ENCODE data around the gene IARS1. TPM values are rescaled to one million over a fixed set of nuclear protein-coding genes. Genes with fewer than 3 reads are reported as not detected.

The IARS1 gene
- total and polyA plus RNA-seq, 2 of the 8 experiments (the other 6 are each of a cell fraction or from before 2014, with no cell fraction given) = 74.9 to 243 TPM

DNA sequence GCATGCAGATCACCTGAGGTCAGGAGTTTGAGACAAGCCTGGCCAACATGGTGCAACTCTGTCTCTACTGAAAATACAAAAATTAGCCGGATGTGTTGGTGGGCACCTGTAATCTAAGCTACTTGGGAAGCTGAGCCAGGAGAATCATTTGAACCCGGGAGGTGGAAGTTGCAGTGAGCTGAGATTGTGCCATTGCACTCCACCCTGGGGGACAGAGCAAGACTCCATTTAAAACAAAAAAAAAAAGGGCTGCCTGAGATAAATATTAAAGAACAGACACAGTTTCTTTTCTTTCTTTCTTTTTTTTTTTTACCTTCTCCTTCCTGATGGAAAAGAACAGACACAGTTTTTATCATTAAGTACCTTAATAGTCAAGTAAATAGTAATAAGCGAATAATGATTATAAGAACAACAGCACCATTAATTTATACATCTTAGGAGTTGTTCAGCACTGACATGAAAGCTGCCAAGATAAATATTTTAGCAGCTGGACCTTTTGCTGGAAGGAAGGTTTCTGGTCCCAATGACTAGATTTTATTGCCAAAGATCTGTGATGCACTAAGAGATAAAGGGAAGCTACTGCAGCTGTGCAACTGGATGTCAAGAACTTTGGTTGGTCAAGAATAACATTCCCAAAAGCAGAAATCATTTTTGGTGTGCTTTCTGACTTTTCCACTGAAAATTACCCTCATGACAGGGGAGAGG is 39.2 kb upstream of the IARS1 start:
- Histone ChIP-seq H3K9ac (replicated peaks in 1 of 4; ENCODE audit: extremely low read depth in 1 of 4, low read depth in 3 of 4, low read length in 3 of 4) (no peak overlapping the region), H3K4me2 (ENCODE audit: insufficient read depth in 1 of 2, low read depth in 2 of 2, low read length in 2 of 2) (no peak overlapping the region), H3K79me2 (ENCODE audit: control insufficient read depth in 1 of 2, insufficient read depth in 2 of 2, low read length in 2 of 2) (no peaks in the 10 kb centered on the region), H4K20me1 (replicated peaks in 1 of 2; ENCODE audit: control insufficient read depth in 1 of 2, insufficient read depth in 2 of 2, low read length in 2 of 2) (peaks cover 1 to 2% of the 10 kb centered on the region in 2 experiments), H2BK15ac (ENCODE audit: low read length) (no peak overlapping the region), H2BK120ac (replicated peaks; ENCODE audit: low read depth, low read length) (no peak overlapping the region), H3K23ac (ENCODE audit: insufficient read length) (no peak overlapping the region), H3K4me1 (replicated peaks in 1 of 4; ENCODE audit: control insufficient read depth in 3 of 4, insufficient read depth in 4 of 4, low read length in 3 of 4) (no peaks in the 10 kb centered on the region), H3K4ac (replicated peaks; ENCODE audit: insufficient read length, low read depth, low read length) (no peak overlapping the region), H4K91ac (replicated peaks; ENCODE audit: insufficient read length, low read length) (no peak overlapping the region), H3K36me3 (ENCODE audit: control insufficient read depth in 2 of 4, insufficient read depth in 4 of 4, low read length in 3 of 4) (peaks cover 0 to 2% (median 0%) of the 10 kb centered on the region in 4 experiments; a peak in 2 of 8 replicates), H3K23me2 (ENCODE audit: low read depth, low read length) (no peaks in the 10 kb centered on the region), H2AFZ (ENCODE audit: low read length) (no peak overlapping the region), H4K8ac (ENCODE audit: extremely low read depth, insufficient read depth, low read length) (no peak overlapping the region), H4K5ac (ENCODE audit: insufficient read length, low read depth, low read length) (no peak overlapping the region), H3K14ac (ENCODE audit: insufficient read length) (no peak overlapping the region), H3K79me1 (ENCODE audit: low read depth, low read length) (no peaks in the 10 kb centered on the region), H3K4me3 (ENCODE audit: extremely low read depth in 1 of 4, insufficient read depth in 2 of 4, low read depth in 3 of 4, low read length in 4 of 4) (no peak overlapping the region), H2BK5ac (ENCODE audit: low read depth, low read length) (no peak overlapping the region), H3K9me3 (ENCODE audit: insufficient read depth in 2 of 2, low read depth in 1 of 2, low read length in 1 of 2) (no peaks in the 10 kb centered on the region), H2AK5ac (ENCODE audit: low read depth, low read length) (no peak overlapping the region), H2BK20ac (ENCODE audit: low read length) (no peak overlapping the region), H3K27me3 (replicated peaks in 1 of 4; ENCODE audit: control insufficient read depth in 3 of 4, extremely low read depth in 1 of 4, insufficient read depth in 3 of 4, low read length in 3 of 4) (no peaks in the 10 kb centered on the region), H3K27ac (ENCODE audit: low read depth, low read length) (no peak overlapping the region), H3K56ac (replicated peaks; ENCODE audit: insufficient read length, low read depth, low read length) (no peak overlapping the region), H3K18ac (ENCODE audit: extremely low read depth, low read length) (no peak overlapping the region), H2BK12ac (ENCODE audit: low read depth, low read length) (no peak overlapping the region)
- WGBS, 2 experiments (ENCODE audit: extremely low coverage in 1 of 2, insufficient coverage in 1 of 2, insufficient read length in 1 of 2, insufficient replicate concordance in 2 of 2, low coverage in 1 of 2, low lambda C conversion rate in 2 of 2, missing lambda C conversion rate in 1 of 2) = 90% methylated on average over 3 of the region's 3 CpGs; no CpG with 5 or more reads in 1 of the 2 experiments
- FAIRE-seq (no peak), DNase-seq (ENCODE audit: low read depth in 1 of 2, low spot score in 2 of 2) (no peak)
- ChIA-PET CTCF (ENCODE audit: partially characterized antibody) (no interaction called here), POLR2A (ENCODE audit: partially characterized antibody) (no interaction called here)
- TF ChIP-seq KDM5A (IDR thresholded peaks at IDR 0.05; ENCODE audit: low read length) (no peak), CHD2 (IDR thresholded peaks at IDR 0.05; ENCODE audit: low read length) (no peak), CTBP2 (IDR thresholded peaks at IDR 0.05; ENCODE audit: borderline replicate concordance, insufficient read depth, insufficient read length, low read length) (no peak), SIRT6 (IDR thresholded peaks at IDR 0.05; ENCODE audit: low read length) (no peak), EP300 (IDR thresholded peaks at IDR 0.05; ENCODE audit: borderline replicate concordance in 1 of 2, low read depth in 2 of 2, low read length in 2 of 2) (no peak), POLR2A (IDR thresholded peaks at IDR 0.05; ENCODE audit: control extremely low read depth in 1 of 2, low read depth in 2 of 2, low read length in 2 of 2) (no peak)
- TF ChIP-seq, protein P1, sequence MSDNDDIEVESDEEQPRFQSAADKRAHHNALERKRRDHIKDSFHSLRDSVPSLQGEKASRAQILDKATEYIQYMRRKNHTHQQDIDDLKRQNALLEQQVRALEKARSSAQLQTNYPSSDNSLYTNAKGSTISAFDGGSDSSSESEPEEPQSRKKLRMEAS (IDR thresholded peaks at IDR 0.05) = no peak
